Naive thymus-derived CD4-positive, alpha-beta T cell (primary cell): ENCODE measurements around the gene ZNF14. TPM values are rescaled to one million over a fixed set of nuclear protein-coding genes. Genes with fewer than 3 reads are reported as not detected.
"Not testable (repeated sequence)": the region's sequence is repeated elsewhere in the genome, so short reads cannot be mapped to it uniquely, and the experiment has no call there.

Source experiments
- ATAC-seq: fragments of 150-1000 bp; cut with Tn5 transposase; 2 replicates; pipeline ENCODE4 v1.10.0; 2021; ENCODE audit warnings: mild to moderate bottlenecking, moderate library complexity
- CTCF ChIA-PET: fragments of 350-600 bp; sonication (Branson Sonifier 250); formaldehyde crosslinking; loops from one replicate; lab custom pipeline; 2021; ENCODE audit warnings: antibody characterized with exemption; lab: Charles Lee
- POLR2A ChIA-PET: fragments of 350-600 bp; sonication (Branson Sonifier 250); formaldehyde crosslinking; loops from one replicate; lab custom pipeline; 2021; ENCODE audit warnings: antibody characterized with exemption, inconsistent platforms; lab: Charles Lee
- DNase-seq, 9 donors: peaks; one replicate each; pipeline versions ENCODE4 v3.0.0 to v3.0.0-alpha.2; 2020 to 2022; ENCODE audit warnings: mixed read lengths in 1 of 9
- H3K27ac ChIP-seq: one replicate; pipeline ENCODE4 v1.7.0; 2013; ENCODE audit warnings: mild to moderate bottlenecking, low read depth, low read length, moderate library complexity
- H3K27me3 ChIP-seq, 2 donors: one replicate each; pipeline ENCODE4 v1.7.0; 2013; ENCODE audit warnings: low read length in 2 of 2, mild to moderate bottlenecking in 2 of 2, moderate library complexity in 2 of 2; ENCODE audit not compliant: control insufficient read depth in 2 of 2, insufficient read depth in 2 of 2
- H3K36me3 ChIP-seq, 3 experiments: 1 replicate in 2 of 3; 2 replicates in 1 of 3; pipeline ENCODE4 v1.7.0; 2013; ENCODE audit warnings: low read length in 3 of 3, mild to moderate bottlenecking in 3 of 3, moderate library complexity in 1 of 3; ENCODE audit not compliant: insufficient read depth in 3 of 3, control insufficient read depth in 2 of 3
- H3K4me1 ChIP-seq, 2 donors: one replicate each; pipeline ENCODE4 v1.7.0; 2013; ENCODE audit warnings: low read length in 2 of 2, mild to moderate bottlenecking in 2 of 2, moderate library complexity in 1 of 2; ENCODE audit not compliant: control insufficient read depth in 2 of 2, insufficient read depth in 2 of 2
- H3K4me3 ChIP-seq: 2 replicates; pipeline ENCODE4 v1.7.0; 2013; ENCODE audit warnings: mild to moderate bottlenecking, low read length
- H3K9me3 ChIP-seq, 3 experiments: 1 replicate in 2 of 3; 2 replicates in 1 of 3; pipeline ENCODE4 v1.7.0; 2013; ENCODE audit warnings: low read length in 3 of 3; ENCODE audit not compliant: control insufficient read depth in 2 of 3
- H3K27ac Mint-ChIP-seq, 9 donors: one replicate each; pipeline ENCODE4 v1.8.0; 2020 to 2022; ENCODE audit warnings: mixed read lengths in 9 of 9, mild to moderate bottlenecking in 8 of 9, moderate library complexity in 5 of 9, inconsistent platforms in 2 of 9
- H3K27me3 Mint-ChIP-seq, 5 donors: one replicate each; pipeline ENCODE4 v1.8.0; 2021 to 2022; ENCODE audit warnings: mixed read lengths in 5 of 5, mild to moderate bottlenecking in 1 of 5
- H3K36me3 Mint-ChIP-seq, 5 donors: one replicate each; pipeline ENCODE4 v1.8.0; 2020 to 2022; ENCODE audit warnings: mixed read lengths in 5 of 5, mild to moderate bottlenecking in 3 of 5, inconsistent platforms in 1 of 5
- H3K4me1 Mint-ChIP-seq, 7 donors: one replicate each; pipeline ENCODE4 v1.8.0; 2020 to 2022; ENCODE audit warnings: mixed read lengths in 7 of 7, mild to moderate bottlenecking in 3 of 7, inconsistent platforms in 1 of 7
- H3K4me3 Mint-ChIP-seq, 10 donors: one replicate each; pipeline ENCODE4 v1.8.0; 2020 to 2022; ENCODE audit warnings: mild to moderate bottlenecking in 10 of 10, mixed read lengths in 10 of 10, moderate library complexity in 6 of 10, inconsistent platforms in 2 of 10
- H3K9me3 Mint-ChIP-seq, 11 donors: one replicate each; pipeline ENCODE4 v1.8.0; 2020 to 2022; ENCODE audit warnings: mixed read lengths in 11 of 11, mild to moderate bottlenecking in 4 of 11, inconsistent platforms in 1 of 11, moderate library complexity in 1 of 11
- intact Hi-C, 2 donors: fragments of 100-400 bp; cut with micrococcal nuclease; formaldehyde crosslinking; loops; one replicate each; pipeline ENCODE4 v1.15.1; 2023
- polyA plus RNA-seq, 2 donors: library from polyadenylated mRNA; unstranded; fragments of 300-500 nt; fragmentation: Illumina TruSeq; gene quantifications; one replicate each; pipeline ENCODE4 v1.2.3, GENCODE V29; 2021
- total RNA-seq, 6 experiments: library from RNA in 5 of 6; stranded (reverse) in 5 of 6; gene quantifications; 1 replicate in 5 of 6; 2 replicates in 1 of 6; pipeline ENCODE4 v1.2.3 and lab custom pipeline; 2021 to 2026

Gene ZNF14
- total and polyA plus RNA-seq, 7 experiments from 2014 or later = 7.0 to 35.0 (median 17.6) TPM

- H3K9me3 ChIP-seq = peaks cover 0 to 51% (median 12%) of the 10 kb centered on the region in 3 experiments
- DNase-seq (peak in 1 of 9 donors; percentile 34), ATAC-seq (no peak)
- Mint-ChIP-seq H3K27ac (no peak overlapping the region), H3K4me3 (no peak overlapping the region), H3K9me3 (peaks cover 0 to 65% (median 38%) of the 10 kb centered on the region in 11 donors), H3K4me1 (peaks cover 0 to 4% (median 0%) of the 10 kb centered on the region in 7 donors), H3K36me3 (peaks cover 14 to 64% (median 35%) of the 10 kb centered on the region in 5 donors), H3K27me3 (no peaks in the 10 kb centered on the region)
- H3K27me3 ChIP-seq = no peaks in the 10 kb centered on the region
- ChIA-PET POLR2A (interaction anchor here (0.6 to 4.8 kb wide), 13 partner anchors 8 to 181 kb away, joined by 3 to 74 read pairs (median 4); partner anchors contain the start of genes ATP13A1, ZNF101 and ZNF14), CTCF (no interaction called here)
- H3K4me1 ChIP-seq = no peaks in the 10 kb centered on the region
- no peak overlapping the region for H3K4me3 ChIP-seq
- no peak overlapping the region for H3K27ac ChIP-seq
- peaks cover 0 to 8% (median 0%) of the 10 kb centered on the region in 3 experiments for H3K36me3 ChIP-seq
- intact Hi-C loops = loop anchor here in 1 of 2 donors (2.0 kb wide), 1 partner anchor 18 kb away; the partner anchor contains the start of gene ZNF101
Measured at GRCh38 chr19:19686580-19686979, 46.3 kb downstream of the ZNF14 start.

DNA sequence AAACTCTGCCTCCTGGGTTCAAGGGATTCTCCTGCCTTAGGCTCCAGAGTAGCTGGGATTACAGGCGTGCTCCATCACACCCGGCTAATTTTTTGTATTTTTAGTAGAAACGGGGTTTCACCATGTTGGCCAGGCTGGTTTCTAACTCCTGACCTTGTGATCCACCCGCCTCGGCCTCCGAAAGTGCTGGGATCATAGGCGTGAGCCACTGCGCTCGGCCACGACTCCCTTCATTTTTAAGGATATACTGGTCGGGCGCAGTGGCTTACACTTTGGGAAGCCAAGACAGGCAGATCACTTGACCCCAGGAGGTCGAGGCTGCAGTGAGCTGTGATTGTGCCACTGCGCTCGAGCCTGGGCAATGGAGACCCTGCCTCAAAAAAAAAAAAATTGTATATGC lies 46.8 kb downstream of the ZNF14 start:
- H3K36me3 Mint-ChIP-seq = peaks cover 14 to 68% (median 38%) of the 10 kb centered on the region in 5 donors
- H3K27ac Mint-ChIP-seq, H3K27ac ChIP-seq, CTCF ChIA-PET, DNase-seq, H3K27me3 Mint-ChIP-seq, H3K4me3 Mint-ChIP-seq, ATAC-seq, H3K27me3 ChIP-seq, H3K4me1 ChIP-seq, H3K4me1 Mint-ChIP-seq, H3K4me3 ChIP-seq: not testable (repeated sequence)
- POLR2A ChIA-PET = interaction anchor here (0.6 to 4.8 kb wide), 10 partner anchors 8 to 182 kb away, joined by 3 to 74 read pairs (median 6); partner anchors contain the start of genes ATP13A1, ZNF101 and ZNF14
- peaks cover 0 to 53% (median 17%) of the 10 kb centered on the region in 3 experiments for H3K9me3 ChIP-seq
- intact Hi-C loops = loop anchor here in 1 of 2 donors (2.0 kb wide), 1 partner anchor 17 kb away; the partner anchor contains the start of gene ZNF101
- peaks cover 0 to 12% (median 0%) of the 10 kb centered on the region in 3 experiments for H3K36me3 ChIP-seq
- peaks cover 0 to 70% (median 43%) of the 10 kb centered on the region in 11 donors for H3K9me3 Mint-ChIP-seq

GRCh38 chr19:19679176-19680073 lies 53.5 kb downstream of the ZNF14 start:
- ChIA-PET POLR2A (interaction anchor here (0.6 to 5.1 kb wide), 11 partner anchors 7 to 186 kb away, joined by 3 to 48 read pairs (median 4); partner anchors contain the start of genes ZNF101, ZNF14 and ZNF253), CTCF (no interaction called here)
- H3K27ac Mint-ChIP-seq = peak overlapping the region in 6 of 9 donors; percentile 8 to 44 (median 37)
- peaks cover 43 to 95% (median 83%) of the 10 kb centered on the region in 5 donors for H3K36me3 Mint-ChIP-seq
- no peak for DNase-seq
- H3K4me1 Mint-ChIP-seq = peaks cover 0 to 23% (median 11%) of the 10 kb centered on the region in 7 donors
- Histone ChIP-seq H3K27ac (no peak overlapping the region), H3K4me3 (peak overlapping the region; percentile 10), H3K27me3 (no peaks in the 10 kb centered on the region), H3K9me3 (peaks cover 12 to 95% (median 64%) of the 10 kb centered on the region in 3 experiments), H3K4me1 (no peaks in the 10 kb centered on the region), H3K36me3 (peaks cover 48 to 78% (median 50%) of the 10 kb centered on the region in 3 experiments)
- H3K27me3 Mint-ChIP-seq = no peaks in the 10 kb centered on the region
- ATAC-seq = no peak
- H3K4me3 Mint-ChIP-seq = peak overlapping the region in 4 of 10 donors; percentile 7 to 48 (median 30)
- intact Hi-C loops = no loop called here
- H3K9me3 Mint-ChIP-seq = peaks cover 8 to 98% (median 76%) of the 10 kb centered on the region in 11 donors

GRCh38 chr19:19677579-19677978 lies 55.3 kb downstream of the ZNF14 start:
- Mint-ChIP-seq H3K27ac (peak overlapping the region in 4 of 9 donors; percentile 28 to 58 (median 45)), H3K4me3 (peak overlapping the region in 6 of 10 donors; percentile 9 to 71 (median 48)), H3K27me3 (no peaks in the 10 kb centered on the region), H3K4me1 (peaks cover 0 to 26% (median 17%) of the 10 kb centered on the region in 7 donors), H3K9me3 (peaks cover 4 to 98% (median 70%) of the 10 kb centered on the region in 11 donors), H3K36me3 (peaks cover 37 to 95% (median 77%) of the 10 kb centered on the region in 5 donors)
- intact Hi-C loops = no loop called here
- POLR2A ChIA-PET = interaction anchor here (0.9 to 5.1 kb wide), 4 partner anchors 8 to 144 kb away, joined by 3 to 48 read pairs (median 6); partner anchors contain the start of gene ZNF101
- CTCF ChIA-PET = no interaction called here
- Histone ChIP-seq H3K27ac (no peak overlapping the region), H3K9me3 (peaks cover 12 to 92% (median 66%) of the 10 kb centered on the region in 3 experiments), H3K4me3 (peak overlapping the region; percentile 22), H3K27me3 (no peaks in the 10 kb centered on the region), H3K36me3 (peaks cover 61 to 92% (median 62%) of the 10 kb centered on the region in 3 experiments), H3K4me1 (no peaks in the 10 kb centered on the region)
- ATAC-seq (no peak), DNase-seq (no peak)

GRCh38 chr19:19674315-19674714 lies 58.6 kb downstream of the ZNF14 start:
- peaks cover 31 to 95% (median 78%) of the 10 kb centered on the region in 5 donors for H3K36me3 Mint-ChIP-seq

DNA sequence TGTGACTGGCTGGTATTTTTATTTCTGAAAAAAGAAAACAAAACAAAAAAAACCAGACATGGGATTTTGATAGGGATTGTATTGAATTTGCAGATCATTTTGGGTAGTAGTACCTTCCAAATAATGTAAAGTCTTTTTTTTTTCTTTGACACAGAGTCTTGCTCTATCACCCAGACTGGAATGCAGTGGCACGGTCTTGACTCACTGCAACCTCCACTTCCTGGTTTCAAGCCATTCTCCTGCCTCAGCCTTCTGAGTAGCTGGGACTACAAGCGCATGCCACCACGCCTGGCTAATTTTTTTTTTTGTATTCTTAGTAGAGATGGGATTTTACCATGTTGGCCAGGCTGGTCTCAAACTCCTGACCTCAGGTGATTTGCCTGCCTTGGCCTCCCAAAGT lies 60.1 kb downstream of the ZNF14 start:
- peak overlapping the region in 4 of 10 donors; percentile 15 to 53 (median 20) for H3K4me3 Mint-ChIP-seq
- Histone ChIP-seq H3K4me1 (peaks cover 8 to 20% of the 10 kb centered on the region in 2 donors), H3K27ac (no peak overlapping the region), H3K4me3 (no peak overlapping the region), H3K36me3 (peaks cover 38 to 85% (median 43%) of the 10 kb centered on the region in 3 experiments), H3K9me3 (peaks cover 0 to 58% (median 36%) of the 10 kb centered on the region in 3 experiments), H3K27me3 (no peaks in the 10 kb centered on the region)
- peaks cover 0 to 4% (median 0%) of the 10 kb centered on the region in 5 donors for H3K27me3 Mint-ChIP-seq
- peak overlapping the region in 1 of 9 donors; percentile 52 for H3K27ac Mint-ChIP-seq
- peaks cover 5 to 58% (median 27%) of the 10 kb centered on the region in 7 donors for H3K4me1 Mint-ChIP-seq
- ATAC-seq (no peak), DNase-seq (no peak)
- H3K9me3 Mint-ChIP-seq = peaks cover 4 to 84% (median 54%) of the 10 kb centered on the region in 11 donors
- peaks cover 23 to 91% (median 63%) of the 10 kb centered on the region in 5 donors for H3K36me3 Mint-ChIP-seq
- ChIA-PET CTCF (interaction anchor here (0.6 kb wide), 1 partner anchor 298 kb away, joined by 3 read pairs; no protein-coding TSS in a partner anchor), POLR2A (interaction anchor here (0.6 to 5.3 kb wide), 10 partner anchors 9 to 228 kb away, joined by 3 to 33 read pairs (median 4); partner anchors contain the start of genes ZNF14 and ZNF506)
- intact Hi-C loops = no loop called here

More at GRCh38 chr19:19674315-19674714, 58.6 kb downstream of the ZNF14 start:
- Histone ChIP-seq H3K36me3 (peaks cover 53 to 92% (median 57%) of the 10 kb centered on the region in 3 experiments), H3K4me3 (no peak overlapping the region), H3K27me3 (no peaks in the 10 kb centered on the region), H3K4me1 (peaks cover 7 to 17% of the 10 kb centered on the region in 2 donors), H3K27ac (no peak overlapping the region), H3K9me3 (peaks cover 6 to 73% (median 51%) of the 10 kb centered on the region in 3 experiments)
- ChIA-PET POLR2A (interaction anchor here (1.1 to 5.3 kb wide), 2 partner anchors 10 to 11 kb away, joined by 4 to 33 read pairs; no protein-coding TSS in a partner anchor), CTCF (no interaction called here)
- ATAC-seq (no peak), DNase-seq (no peak)
- Mint-ChIP-seq H3K27me3 (no peaks in the 10 kb centered on the region), H3K9me3 (peaks cover 4 to 89% (median 69%) of the 10 kb centered on the region in 11 donors), H3K4me1 (peaks cover 5 to 53% (median 26%) of the 10 kb centered on the region in 7 donors), H3K27ac (peak overlapping the region in 4 of 9 donors; percentile 14 to 59 (median 39)), H3K4me3 (peak overlapping the region in 9 of 10 donors; percentile 37 to 65 (median 51))
- intact Hi-C loops = no loop called here
